RWPE1 (cell line): ENCODE results near the gene CKM.

Source experiments
- CTCF ChIA-PET: fragments of 350-600 bp; sonication (Branson Sonifier 250); formaldehyde crosslinking; extraction: SDS; loops from one replicate; lab custom pipeline; 2021; lab: Yijun Ruan, JAX
- POLR2A ChIA-PET: fragments of 400-600 bp; formaldehyde crosslinking; extraction: SDS; loops from one replicate; lab custom pipeline; 2020; ENCODE audit warnings: antibody characterized with exemption; ENCODE audit not compliant: low non-redundant PET; lab: Yijun Ruan, JAX
- DNase-seq: peaks from one replicate; pipeline ENCODE4 v3.0.0; 2012; ENCODE audit warnings: low spot score
- H3K27ac ChIP-seq: fragments of 450-650 bp; 2 replicates; pipeline ENCODE4 v1.5.1; 2017
- TF ChIP-seq, protein P1 (sequence below): fragments of 450-650 bp; conservative IDR thresholded peaks from 2 replicates; pipeline ENCODE4 v1.5.1; 2017; ENCODE audit warnings: low read depth, mild to moderate bottlenecking

CKM gene

DNA sequence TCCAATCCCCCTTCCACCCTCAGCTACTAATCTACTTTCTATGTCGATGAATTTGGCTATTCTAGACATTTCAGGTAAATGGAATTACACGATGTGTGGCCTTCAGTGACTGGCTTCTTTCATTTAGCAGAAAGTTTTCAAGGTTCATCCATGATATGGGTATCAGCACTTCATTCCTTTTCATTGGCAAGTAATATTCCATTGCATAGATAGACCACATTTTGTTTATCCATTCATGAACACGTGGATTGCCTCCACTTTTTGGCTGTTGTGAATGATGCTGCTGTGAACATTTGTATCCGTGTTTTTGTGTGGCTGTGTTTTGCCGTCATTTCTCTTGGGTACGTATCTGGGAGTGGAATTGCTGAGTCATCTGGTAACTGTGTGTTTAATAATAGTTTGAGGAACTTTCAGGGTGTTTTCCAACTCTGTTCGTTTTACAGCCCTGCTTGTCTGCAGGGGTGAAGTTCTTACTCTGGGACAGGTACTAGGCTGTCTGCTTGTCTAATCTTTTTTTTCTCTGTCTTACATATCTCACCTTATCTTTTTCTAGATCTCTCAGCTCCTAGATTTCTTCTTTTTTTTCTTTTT is 39.1 kb downstream of the CKM start:
- ChIA-PET CTCF (interaction anchor here (0.6 to 0.7 kb wide), 5 partner anchors 9 to 355 kb away, joined by 3 to 5 read pairs (median 3); partner anchors contain the start of gene TRAPPC6A), POLR2A (no interaction called here)
- DNase-seq = no peak
- no peak overlapping the region for H3K27ac ChIP-seq
- TF ChIP-seq, protein P1, sequence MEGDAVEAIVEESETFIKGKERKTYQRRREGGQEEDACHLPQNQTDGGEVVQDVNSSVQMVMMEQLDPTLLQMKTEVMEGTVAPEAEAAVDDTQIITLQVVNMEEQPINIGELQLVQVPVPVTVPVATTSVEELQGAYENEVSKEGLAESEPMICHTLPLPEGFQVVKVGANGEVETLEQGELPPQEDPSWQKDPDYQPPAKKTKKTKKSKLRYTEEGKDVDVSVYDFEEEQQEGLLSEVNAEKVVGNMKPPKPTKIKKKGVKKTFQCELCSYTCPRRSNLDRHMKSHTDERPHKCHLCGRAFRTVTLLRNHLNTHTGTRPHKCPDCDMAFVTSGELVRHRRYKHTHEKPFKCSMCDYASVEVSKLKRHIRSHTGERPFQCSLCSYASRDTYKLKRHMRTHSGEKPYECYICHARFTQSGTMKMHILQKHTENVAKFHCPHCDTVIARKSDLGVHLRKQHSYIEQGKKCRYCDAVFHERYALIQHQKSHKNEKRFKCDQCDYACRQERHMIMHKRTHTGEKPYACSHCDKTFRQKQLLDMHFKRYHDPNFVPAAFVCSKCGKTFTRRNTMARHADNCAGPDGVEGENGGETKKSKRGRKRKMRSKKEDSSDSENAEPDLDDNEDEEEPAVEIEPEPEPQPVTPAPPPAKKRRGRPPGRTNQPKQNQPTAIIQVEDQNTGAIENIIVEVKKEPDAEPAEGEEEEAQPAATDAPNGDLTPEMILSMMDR = no peak

DNA sequence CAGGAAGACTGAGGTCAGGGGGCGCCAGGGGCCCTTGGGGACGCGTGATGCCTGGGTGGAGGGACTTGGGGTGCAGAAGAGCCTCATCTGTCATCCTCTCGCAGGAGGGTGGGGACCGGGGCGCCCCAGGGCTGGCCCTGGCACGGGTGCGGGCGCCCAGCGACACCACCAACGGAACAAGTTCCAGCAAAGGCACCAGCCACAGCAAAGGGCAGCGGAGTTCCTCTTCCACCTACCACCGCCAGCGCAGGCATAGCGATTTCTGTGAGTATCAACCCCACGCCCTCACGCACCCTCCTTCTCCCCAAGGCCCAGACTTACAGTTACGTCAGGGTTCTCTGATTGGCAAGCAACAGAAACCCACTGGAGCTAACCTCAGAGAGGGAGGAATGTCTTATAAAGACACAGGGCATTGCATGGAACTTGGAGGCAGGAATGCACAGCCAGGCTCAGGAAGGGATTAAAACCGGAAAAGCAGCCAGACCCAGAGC is 42.2 kb downstream of the CKM start:
- peak overlapping the region; percentile 11; the same call in 1 of the 2 replicates for H3K27ac ChIP-seq
- TF ChIP-seq, protein P1 = no peak
- POLR2A ChIA-PET = no interaction called here
- DNase-seq = no peak
- CTCF ChIA-PET = no interaction called here

DNA sequence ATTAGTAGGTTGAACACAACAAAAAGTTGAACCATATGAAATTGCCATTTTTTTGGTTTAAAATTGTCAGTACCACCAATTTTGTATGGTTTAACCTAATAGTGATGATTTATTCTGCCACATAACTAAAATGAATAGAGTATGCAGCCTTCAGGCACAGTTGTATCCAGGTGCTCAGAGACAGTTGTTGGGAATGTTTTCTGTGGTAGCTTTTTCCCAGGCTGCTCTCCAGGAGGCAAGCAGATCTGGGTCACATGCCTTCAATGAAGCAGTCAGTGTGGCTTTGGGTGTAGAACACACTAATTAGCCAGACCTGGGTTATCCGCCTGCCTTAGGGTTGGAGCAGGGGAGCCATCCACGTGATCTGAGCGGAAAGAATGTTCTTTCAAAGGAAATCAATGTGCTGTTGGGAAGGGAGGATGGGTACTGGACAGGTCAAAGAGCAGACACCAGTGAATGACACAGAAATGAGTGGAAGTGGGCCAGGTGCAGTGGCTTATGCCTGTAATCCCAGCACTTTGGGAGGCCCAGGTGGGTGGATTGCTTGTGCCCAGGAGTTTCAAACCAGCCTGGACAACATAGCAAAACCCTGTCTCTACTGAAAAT is 43.0 kb downstream of the CKM start:
- CTCF ChIA-PET = no interaction called here
- no peak for DNase-seq
- peak overlapping the region; percentile 11; the same call in 1 of the 2 replicates for H3K27ac ChIP-seq
- POLR2A ChIA-PET = no interaction called here
- TF ChIP-seq, protein P1 = no peak

DNA sequence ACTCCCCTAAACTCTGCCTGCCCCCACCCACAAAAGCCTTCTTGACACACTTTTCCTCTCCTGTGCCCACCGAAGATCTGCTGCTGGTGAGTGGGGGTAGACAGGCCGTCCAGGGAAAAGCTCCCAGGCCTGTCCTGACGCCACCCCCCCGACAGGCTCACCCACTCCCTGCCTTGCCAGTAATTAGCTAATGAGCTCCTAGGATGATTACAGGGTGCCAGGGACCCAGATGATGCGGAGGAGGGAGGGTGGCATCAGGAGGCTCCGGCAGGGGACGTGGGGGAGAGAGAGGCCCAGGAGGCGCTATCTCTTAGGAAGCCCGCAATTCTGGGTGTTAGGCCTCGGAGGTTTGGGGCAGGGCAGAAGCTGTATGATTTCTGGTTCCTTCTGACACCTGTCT is 44.6 kb downstream of the CKM start:
- TF ChIP-seq, protein P1 = no peak
- H3K27ac ChIP-seq = no peak overlapping the region
- CTCF ChIA-PET = interaction anchor here (0.6 kb wide), 1 partner anchor 27 kb away, joined by 3 read pairs; no protein-coding TSS in a partner anchor
- POLR2A ChIA-PET = no interaction called here
- DNase-seq = no peak

DNA sequence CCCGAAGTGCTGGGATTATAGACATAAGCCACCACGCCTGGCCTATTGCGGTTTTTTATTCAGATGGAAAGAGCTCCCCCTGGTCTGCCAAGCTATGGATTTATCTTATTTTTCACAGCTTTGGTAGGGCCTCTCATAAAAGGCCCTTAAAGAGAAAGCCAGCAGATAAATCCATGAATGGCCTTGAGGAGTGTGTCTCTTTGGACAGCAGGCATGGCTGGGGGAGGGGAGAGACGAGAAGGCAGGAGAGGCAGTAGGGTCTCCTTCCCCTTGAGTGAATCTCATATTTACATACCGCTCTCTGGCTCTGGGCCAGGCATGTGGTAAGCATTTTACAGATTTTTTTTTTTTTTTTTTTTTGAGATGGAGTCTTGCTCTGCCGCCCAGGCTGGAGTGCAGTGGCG is 46.4 kb downstream of the CKM start:
- ChIA-PET POLR2A (no interaction called here), CTCF (no interaction called here)
- no peak for DNase-seq
- H3K27ac ChIP-seq = peak overlapping the region; percentile 12; the same call in 1 of the 2 replicates
- TF ChIP-seq, protein P1 = no peak

DNA sequence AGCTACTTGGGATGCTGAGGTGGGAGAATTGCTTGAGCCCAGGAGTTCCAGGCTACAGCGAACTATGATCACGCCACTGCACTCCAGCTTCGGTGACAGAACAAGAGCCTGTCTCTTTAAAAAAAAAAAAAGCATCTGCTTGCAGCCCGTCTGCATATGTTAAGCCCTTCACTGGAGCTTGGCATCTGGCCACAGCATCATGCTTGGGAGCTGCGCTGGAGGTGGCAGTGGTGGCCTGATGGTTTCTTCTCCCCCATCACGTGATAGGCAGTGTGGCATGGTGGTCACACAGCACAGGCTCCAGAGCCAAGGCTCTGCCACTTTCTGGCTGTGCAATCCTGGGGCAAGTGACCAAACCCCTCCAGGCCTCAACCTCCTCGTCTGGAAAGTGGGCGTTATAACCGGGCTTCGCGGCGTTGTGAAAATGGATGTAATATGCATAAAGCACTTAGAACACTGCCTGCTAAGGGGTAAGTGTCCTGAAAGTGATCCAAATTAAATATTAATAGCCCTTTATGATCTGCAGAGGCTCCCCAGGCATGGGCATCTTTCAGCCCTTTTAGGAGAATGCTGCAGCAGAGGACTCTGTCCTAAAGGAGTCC is 47.2 kb downstream of the CKM start:
- DNase-seq = no peak
- TF ChIP-seq, protein P1 = no peak
- ChIA-PET POLR2A (no interaction called here), CTCF (no interaction called here)
- H3K27ac ChIP-seq = no peak overlapping the region; the same call in 1 of the 2 replicates
